Sigmoid colon (tissue), 4 donors: ENCODE results near the gene DOCK11.

Experiments
- EP300 ChIP-seq, 4 donors: sonication (generic); formaldehyde crosslinking; IDR thresholded peaks; one replicate each; pipeline ENCODE4 v1.6.1; 2017; ENCODE audit warnings: antibody characterized with exemption in 4 of 4
- POLR2A ChIP-seq, 2 donors: fragments of 450-650 bp; IDR thresholded peaks; one replicate each; pipeline ENCODE4 v1.6.1; 2016; ENCODE audit warnings: antibody characterized with exemption in 2 of 2, mild to moderate bottlenecking in 2 of 2, moderate library complexity in 2 of 2
- POLR2AphosphoS5 ChIP-seq, 4 donors: sonication (generic); formaldehyde crosslinking; IDR thresholded peaks; one replicate each; pipeline ENCODE4 v1.6.1; 2017; ENCODE audit warnings: antibody characterized with exemption in 4 of 4
- TF ChIP-seq, protein P1 (sequence below), 4 experiments: fragments of 450-650 bp in 3 of 4; fragments of 200-600 bp in 1 of 4; IDR thresholded peaks; one replicate each; pipeline ENCODE4 v1.5.1; 2016 to 2019; ENCODE audit warnings: antibody characterized with exemption in 4 of 4, mild to moderate bottlenecking in 3 of 4, moderate library complexity in 2 of 4

DNA sequence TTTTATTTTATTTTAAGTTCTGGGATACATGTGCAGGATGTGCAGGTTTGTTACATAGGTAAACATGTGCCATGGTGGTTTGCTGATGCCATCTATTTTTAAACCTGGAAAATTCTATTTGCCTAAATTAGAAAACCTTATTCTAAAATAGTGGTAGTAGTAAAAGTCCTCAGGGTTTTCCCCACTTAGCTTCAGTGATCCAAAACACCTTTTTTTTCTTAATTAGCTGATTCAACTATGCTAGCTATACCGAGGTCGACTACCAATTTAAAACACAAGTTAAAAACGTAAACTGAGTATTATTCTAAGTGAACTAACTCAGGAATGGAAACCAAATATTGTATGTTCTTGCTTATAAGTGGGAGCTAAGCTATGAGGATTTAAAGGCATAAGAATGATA is 161.8 kb downstream of the DOCK11 start:
- TF ChIP-seq, protein P1, sequence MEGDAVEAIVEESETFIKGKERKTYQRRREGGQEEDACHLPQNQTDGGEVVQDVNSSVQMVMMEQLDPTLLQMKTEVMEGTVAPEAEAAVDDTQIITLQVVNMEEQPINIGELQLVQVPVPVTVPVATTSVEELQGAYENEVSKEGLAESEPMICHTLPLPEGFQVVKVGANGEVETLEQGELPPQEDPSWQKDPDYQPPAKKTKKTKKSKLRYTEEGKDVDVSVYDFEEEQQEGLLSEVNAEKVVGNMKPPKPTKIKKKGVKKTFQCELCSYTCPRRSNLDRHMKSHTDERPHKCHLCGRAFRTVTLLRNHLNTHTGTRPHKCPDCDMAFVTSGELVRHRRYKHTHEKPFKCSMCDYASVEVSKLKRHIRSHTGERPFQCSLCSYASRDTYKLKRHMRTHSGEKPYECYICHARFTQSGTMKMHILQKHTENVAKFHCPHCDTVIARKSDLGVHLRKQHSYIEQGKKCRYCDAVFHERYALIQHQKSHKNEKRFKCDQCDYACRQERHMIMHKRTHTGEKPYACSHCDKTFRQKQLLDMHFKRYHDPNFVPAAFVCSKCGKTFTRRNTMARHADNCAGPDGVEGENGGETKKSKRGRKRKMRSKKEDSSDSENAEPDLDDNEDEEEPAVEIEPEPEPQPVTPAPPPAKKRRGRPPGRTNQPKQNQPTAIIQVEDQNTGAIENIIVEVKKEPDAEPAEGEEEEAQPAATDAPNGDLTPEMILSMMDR (IDR thresholded peaks at IDR 0.05), result no peak
- no peak for TF ChIP-seq POLR2AphosphoS5 (IDR thresholded peaks at IDR 0.05)
- TF ChIP-seq EP300 (IDR thresholded peaks at IDR 0.05), result no peak
- TF ChIP-seq POLR2A (IDR thresholded peaks at IDR 0.05), result no peak
